ENCODE data around the gene P2RY1.

P2RY1 gene

DNA sequence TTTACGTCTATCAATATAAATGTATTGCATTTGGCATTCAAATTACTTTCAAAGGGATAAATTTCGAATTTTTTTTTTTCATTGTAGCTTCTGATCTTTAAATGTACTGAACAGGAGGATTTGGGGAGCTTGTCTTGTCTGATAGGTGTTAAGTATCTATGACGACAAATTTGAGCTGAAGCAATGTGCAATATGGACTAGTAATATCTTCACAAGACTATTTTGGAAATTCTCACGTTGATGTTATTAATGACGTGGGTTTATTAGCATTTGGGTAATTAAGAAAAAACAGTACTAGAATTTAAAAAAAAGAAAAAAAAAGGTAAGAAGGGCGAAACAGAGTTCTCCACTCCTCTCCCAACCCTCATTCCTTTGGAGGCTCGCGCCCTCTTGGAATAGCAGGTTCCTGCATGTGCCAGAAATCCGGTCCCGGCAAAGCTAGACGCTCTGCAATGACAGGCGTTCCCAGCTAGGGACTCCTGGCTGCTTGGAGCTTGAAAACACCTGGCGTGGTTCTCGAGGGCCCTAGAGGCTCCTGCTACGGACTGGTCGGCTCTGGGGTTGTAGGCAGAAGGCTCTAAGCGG is 648 bp upstream of the P2RY1 start:
- TF ChIP-seq CTCF (IDR thresholded peaks at IDR 0.05; ENCODE audit: control insufficient read depth, insufficient read depth, low read depth, low read length, missing control alignments) = no peak
- H3K4me3 ChIP-seq (ENCODE audit: control insufficient read depth, low read depth, low read length) = peak overlapping the region; percentile 58
- DNase-seq (ENCODE audit: low read depth) = no peak

DNA sequence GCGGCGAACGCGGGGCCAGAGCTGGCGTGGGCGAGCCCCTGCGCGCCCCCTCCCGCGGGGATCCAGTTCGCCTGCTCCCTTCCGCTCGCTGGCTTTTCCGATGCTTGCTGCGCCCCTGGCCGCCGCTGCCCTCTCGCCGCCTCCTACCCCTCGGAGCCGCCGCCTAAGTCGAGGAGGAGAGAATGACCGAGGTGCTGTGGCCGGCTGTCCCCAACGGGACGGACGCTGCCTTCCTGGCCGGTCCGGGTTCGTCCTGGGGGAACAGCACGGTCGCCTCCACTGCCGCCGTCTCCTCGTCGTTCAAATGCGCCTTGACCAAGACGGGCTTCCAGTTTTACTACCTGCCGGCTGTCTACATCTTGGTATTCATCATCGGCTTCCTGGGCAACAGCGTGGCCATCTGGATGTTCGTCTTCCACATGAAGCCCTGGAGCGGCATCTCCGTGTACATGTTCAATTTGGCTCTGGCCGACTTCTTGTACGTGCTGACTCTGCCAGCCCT is 721 bp downstream of the P2RY1 start:
- DNase-seq (ENCODE audit: low read depth) = no peak
- TF ChIP-seq CTCF (IDR thresholded peaks at IDR 0.05; ENCODE audit: control insufficient read depth, insufficient read depth, low read depth, low read length, missing control alignments) = no peak
- peak overlapping the region; percentile 58 for H3K4me3 ChIP-seq (ENCODE audit: control insufficient read depth, low read depth, low read length)

GRCh38 chr3:152836269-152836668 is 1.3 kb downstream of the P2RY1 start:
- DNase-seq (ENCODE audit: low read depth) = no peak
- no peak for TF ChIP-seq CTCF (IDR thresholded peaks at IDR 0.05; ENCODE audit: control insufficient read depth, insufficient read depth, low read depth, low read length, missing control alignments)
- no peak overlapping the region for H3K4me3 ChIP-seq (ENCODE audit: control insufficient read depth, low read depth, low read length)

DNA sequence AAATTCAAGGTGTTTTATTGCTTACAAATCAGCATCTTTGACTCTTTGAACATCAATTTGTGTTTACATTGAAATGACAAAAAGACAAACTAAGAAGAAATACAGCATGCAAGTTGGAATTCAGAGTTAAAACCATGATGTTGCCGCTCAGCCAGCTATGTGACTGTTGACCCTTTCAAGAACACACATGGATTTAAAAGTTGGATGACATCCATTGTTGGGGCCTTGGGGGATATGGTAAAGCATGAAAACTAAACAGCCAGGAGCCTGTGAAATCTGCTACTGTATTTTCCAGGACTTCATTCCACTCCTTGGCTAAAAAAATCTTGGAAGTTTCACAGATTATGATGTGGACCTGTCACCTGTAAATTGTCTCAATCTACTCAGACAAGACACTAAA is 4.6 kb downstream of the P2RY1 start:
- no peak for TF ChIP-seq CTCF (IDR thresholded peaks at IDR 0.05; ENCODE audit: control insufficient read depth, insufficient read depth, low read depth, low read length, missing control alignments)
- no peak for DNase-seq (ENCODE audit: low read depth)
- no peak overlapping the region for H3K4me3 ChIP-seq (ENCODE audit: control insufficient read depth, low read depth, low read length)

GRCh38 chr3:152841131-152841530 is 6.2 kb downstream of the P2RY1 start:
- no peak overlapping the region for H3K4me3 ChIP-seq (ENCODE audit: control insufficient read depth, low read depth, low read length)
- no peak for DNase-seq (ENCODE audit: low read depth)
- TF ChIP-seq CTCF (IDR thresholded peaks at IDR 0.05; ENCODE audit: control insufficient read depth, insufficient read depth, low read depth, low read length, missing control alignments) = no peak

- TF ChIP-seq CTCF (IDR thresholded peaks at IDR 0.05; ENCODE audit: control insufficient read depth, insufficient read depth, low read depth, low read length, missing control alignments) = no peak
- no peak overlapping the region for H3K4me3 ChIP-seq (ENCODE audit: control insufficient read depth, low read depth, low read length)
- no peak for DNase-seq (ENCODE audit: low read depth)
Measured at GRCh38 chr3:152842413-152842812, 7.5 kb downstream of the P2RY1 start.
